Endothelial cell of umbilical vein (primary cell): ENCODE data around the gene SLC25A22.

Source experiments
- CTCF ChIP-seq, 2 donors: IDR thresholded peaks; 1 replicate in 1 of 2; 2 replicates in 1 of 2; pipeline ENCODE4 v1.5.1; 2011; ENCODE audit warnings: low read length in 2 of 2, mild to moderate bottlenecking in 2 of 2, moderate library complexity in 2 of 2, control low read depth in 1 of 2, inconsistent platforms in 1 of 2, low read depth in 1 of 2; ENCODE audit not compliant: insufficient read depth in 1 of 2; ENCODE audit errors: extremely low read depth in 1 of 2
- EZH2 ChIP-seq: IDR thresholded peaks from 2 replicates; pipeline ENCODE4 v1.6.1; 2012; ENCODE audit warnings: borderline replicate concordance, low read depth, mild to moderate bottlenecking, moderate library complexity, low read length, inconsistent platforms; ENCODE audit not compliant: severe bottlenecking

- TF ChIP-seq CTCF (IDR thresholded peaks at IDR 0.05; ENCODE audit: extremely low read depth in 1 of 2, insufficient read depth in 1 of 2, low read depth in 1 of 2, low read length in 2 of 2) (no peak), EZH2 (no peak)
Measured at GRCh38 chr11:837990-838307, 39.9 kb upstream of the SLC25A22 start.
